K562 (cell line): ENCODE measurements around the gene ZCCHC14. TPM values are rescaled to one million over a fixed set of nuclear protein-coding genes. Genes with fewer than 3 reads are reported as not detected.
A peak's percentile ranks its signal among the peaks of the same experiment; 100 is the strongest.

Experiments used
- AFF4 ChIP-seq: sonication (generic); formaldehyde crosslinking; IDR thresholded peaks from 2 replicates; pipeline ENCODE4 v1.8.0; 2023; ENCODE audit warnings: mild to moderate bottlenecking, missing genetic modification reagents
- ATF7 ChIP-seq: fragments of 450-650 bp; IDR thresholded peaks from 2 replicates; pipeline ENCODE4 v1.7.1; 2014; ENCODE audit warnings: mild to moderate bottlenecking, moderate library complexity
- BACH1 ChIP-seq: fragments of 200-800 bp; sonication (Bioruptor generic); IDR thresholded peaks from 2 replicates; pipeline ENCODE4 v1.6.1; 2016; ENCODE audit warnings: missing genetic modification characterization, missing compliant biosample characterization
- BRF2 ChIP-seq: IDR thresholded peaks from 3 replicates; pipeline ENCODE4 v1.6.1; 2011; ENCODE audit warnings: borderline replicate concordance, mild to moderate bottlenecking; ENCODE audit not compliant: insufficient read length, insufficient read depth
- CREB1 ChIP-seq, 2 experiments: sonication (generic) in 1 of 2; formaldehyde crosslinking in 1 of 2; IDR thresholded peaks; 2 replicates each; pipeline versions ENCODE4 v1.6.1 to v1.8.0; 2012 to 2022; ENCODE audit warnings: inconsistent platforms in 1 of 2, mild to moderate bottlenecking in 1 of 2, missing genetic modification reagents in 1 of 2, moderate library complexity in 1 of 2
- E2F5 ChIP-seq: sonication (generic); formaldehyde crosslinking; IDR thresholded peaks from 2 replicates; pipeline ENCODE4 v1.8.0; 2022; ENCODE audit warnings: mild to moderate bottlenecking, missing genetic modification reagents
- FOS ChIP-seq: IDR thresholded peaks from 3 replicates; pipeline ENCODE4 v1.6.1; 2011; ENCODE audit not compliant: insufficient read length; ENCODE audit errors: extremely low read depth
- FOXA1 ChIP-seq: fragments of 450-650 bp; IDR thresholded peaks from 2 replicates; pipeline ENCODE4 v1.6.1; 2016; ENCODE audit warnings: mild to moderate bottlenecking, borderline replicate concordance
- FOXJ2 ChIP-seq: fragments of 200-800 bp; sonication (Bioruptor generic); IDR thresholded peaks from 2 replicates; pipeline ENCODE4 v1.6.1; 2016; ENCODE audit warnings: missing genetic modification characterization, missing compliant biosample characterization
- GABPB2 ChIP-seq: fragments of 250-450 bp; sonication (Bioruptor Pico); conservative IDR thresholded peaks from 2 replicates; pipeline ENCODE4 v1.5.1; 2021; ENCODE audit warnings: mild to moderate bottlenecking
- KDM5B ChIP-seq: fragments of 200-600 bp; sonication (generic); IDR thresholded peaks from 2 replicates; pipeline ENCODE4 v1.6.1; 2012; ENCODE audit warnings: low read depth, mild to moderate bottlenecking, moderate library complexity, low read length, control low read depth, inconsistent platforms; ENCODE audit not compliant: insufficient replicate concordance
- NCOR1 ChIP-seq: fragments of 450-650 bp; IDR thresholded peaks from 2 replicates; pipeline ENCODE4 v1.6.1; 2016; ENCODE audit warnings: mild to moderate bottlenecking, moderate library complexity
- NR4A1 ChIP-seq, 2 experiments: fragments of 250-450 bp in 1 of 2; fragments of 450-650 bp in 1 of 2; sonication (Bioruptor Pico) in 1 of 2; IDR thresholded peaks; 2 replicates each; pipeline versions ENCODE4 v1.4.0 to v1.6.1; 2016 to 2020; ENCODE audit warnings: mild to moderate bottlenecking in 2 of 2, missing compliant biosample characterization in 1 of 2, missing genetic modification characterization in 1 of 2, moderate library complexity in 1 of 2
- PHF21A ChIP-seq: fragments of 450-650 bp; IDR thresholded peaks from 2 replicates; pipeline ENCODE4 v1.6.1; 2017; ENCODE audit warnings: low read depth, borderline replicate concordance
- PHTF2 ChIP-seq: fragments of 250-450 bp; sonication (Bioruptor Pico); IDR thresholded peaks from 2 replicates; pipeline ENCODE4 v1.5.0; 2021; ENCODE audit warnings: mild to moderate bottlenecking
- SMARCB1 ChIP-seq: IDR thresholded peaks from 2 replicates; pipeline ENCODE4 v1.6.1; 2011; ENCODE audit warnings: improper control_type of control experiment, low read depth; ENCODE audit not compliant: insufficient read length
- VEZF1 ChIP-seq: fragments of 200-800 bp; sonication (Bioruptor generic); IDR thresholded peaks from 2 replicates; pipeline ENCODE4 v1.6.1; 2017; ENCODE audit warnings: missing genetic modification characterization, missing compliant biosample characterization
- ZC3H11A ChIP-seq: IDR thresholded peaks from 2 replicates; pipeline ENCODE4 v1.6.1; 2012; ENCODE audit warnings: low read depth, low read length, improper control_type of control experiment
- ZNF583 ChIP-seq: fragments of 250-450 bp; sonication (Bioruptor Pico); IDR thresholded peaks from 2 replicates; pipeline ENCODE4 v1.4.0; 2020
- ZNF717 ChIP-seq: fragments of 250-450 bp; sonication (Bioruptor Pico); IDR thresholded peaks from 2 replicates; pipeline ENCODE4 v1.5.0; 2021
- ZNF764 ChIP-seq: fragments of 250-450 bp; sonication (Bioruptor Pico); IDR thresholded peaks from 2 replicates; pipeline ENCODE4 v1.4.0; 2020; ENCODE audit warnings: low read depth, mild to moderate bottlenecking, moderate library complexity
- polyA plus RNA-seq, 8 experiments: library from polyadenylated mRNA; depleted of rRNA in 4 of 8; stranded (reverse) in 5 of 8; unstranded in 3 of 8; fragments of >200 nt; fragmentation: Nextera tagmentation in 2 of 8; fragmentation: Illumina TruSeq in 1 of 8; extraction: Ambion mirVana in 2 of 8; extraction: Trizol in 1 of 8; gene quantifications; 2 replicates each; pipeline versions ENCODE4 v1.2.1 to v1.2.3, GENCODE V29; 2011 to 2014; ENCODE audit warnings: inconsistent platforms in 1 of 8, missing spikeins in 1 of 8
- total RNA-seq, 7 experiments: library from RNA; depleted of rRNA in 6 of 7; stranded (reverse); fragments of >200 nt in 6 of 7; fragmentation: Illumina TruSeq in 2 of 7; extraction: Trizol in 2 of 7; gene quantifications; 2 replicates each; pipeline versions ENCODE4 v1.2.1 to v1.2.3, GENCODE V29; 2011 to 2021; ENCODE audit warnings: low replicate concordance in 1 of 7

Gene ZCCHC14
- total and polyA plus RNA-seq, 9 of the 15 experiments (the other 6 are each of a cell fraction or from before 2014, with no cell fraction given), result 1.5 to 12.4 (median 2.9) TPM

- TF ChIP-seq E2F5 (CRISPR knock-in tag) (no peak), VEZF1 (peak; percentile 93), FOXA1 (no peak), ZNF717 (CRISPR knock-in tag) (no peak), KDM5B (peak; percentile 77), NCOR1 (peak; percentile 36; the same call in 1 of the 2 replicates), FOXJ2 (tag) (peak; percentile 83), ATF7 (peak; percentile 95), ZC3H11A (no peak), AFF4 (peak; percentile 82), PHF21A (no peak), ZNF583 (CRISPR knock-in tag) (peak; percentile 1; the same call in 1 of the 2 replicates), BRF2 (no peak), CREB1 (IDR thresholded peaks at IDR 0.05) (peak; percentile 94), CREB1 (CRISPR knock-in tag; IDR thresholded peaks at IDR 0.05) (peak; percentile 96), SMARCB1 (no peak), FOS (peak; percentile 34), BACH1 (tag) (no peak), GABPB2 (no peak), ZNF764 (CRISPR knock-in tag) (no peak), PHTF2 (CRISPR knock-in tag) (no peak), NR4A1 (CRISPR knock-in tag; IDR thresholded peaks at IDR 0.05) (no peak), NR4A1 (tag; IDR thresholded peaks at IDR 0.05) (no peak)
These were observed 100.6 kb downstream of the ZCCHC14 start, which contains the start of gene MAP1LC3B (continued) for GRCh38 chr16:87391950-87392820.
